Activated T-helper 9 cell treated with anti-CD3 and anti-CD28 coated beads, Interleukin-2, amount 50 U/mL, for 16 hours (primary cell): ENCODE measurements around the gene SLC25A5.

Experiments
- DNase-seq: peaks from one replicate; pipeline ENCODE4 v3.0.0-alpha.2; 2020; ENCODE audit warnings: low read depth

SLC25A5 gene

DNA sequence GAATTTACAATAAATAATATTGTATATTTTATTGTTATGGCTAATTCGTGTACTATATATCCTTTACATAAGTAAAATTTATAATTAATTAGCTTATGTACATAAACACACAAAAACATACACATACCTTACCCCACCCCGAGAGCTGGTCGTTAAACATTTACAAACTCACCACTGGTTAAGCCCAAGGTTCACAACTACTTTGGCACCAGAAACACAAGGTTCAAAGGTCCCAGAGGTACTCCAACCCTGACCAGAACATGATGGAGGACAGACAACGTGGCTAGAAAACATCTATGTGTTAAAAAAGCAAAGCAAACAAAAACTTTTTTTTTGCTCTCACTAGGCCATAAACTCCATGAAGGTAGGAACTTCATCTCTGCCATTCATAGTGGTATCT, 37.7 kb downstream of the SLC25A5 start:
- no peak for DNase-seq

DNA sequence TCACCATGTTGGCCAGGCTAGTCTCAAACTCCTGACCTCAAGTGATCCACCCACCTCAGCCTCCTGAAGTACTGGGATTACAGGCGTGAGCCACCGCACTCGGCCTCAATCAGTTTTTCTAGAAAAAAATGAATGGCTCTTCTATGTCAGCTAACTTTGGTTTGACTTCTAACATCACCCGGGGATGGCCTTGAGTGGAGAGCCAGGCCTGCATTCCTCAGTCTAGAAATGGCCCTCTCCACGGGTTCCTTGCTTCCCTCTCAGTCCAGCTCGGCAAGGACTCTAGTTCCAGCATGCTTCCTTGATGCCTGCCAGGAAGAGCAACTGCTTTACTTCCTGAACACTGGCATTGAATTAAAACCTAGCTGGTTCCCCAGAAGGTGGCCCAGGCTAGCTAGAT, 39.0 kb downstream of the SLC25A5 start:
- no peak for DNase-seq

DNA sequence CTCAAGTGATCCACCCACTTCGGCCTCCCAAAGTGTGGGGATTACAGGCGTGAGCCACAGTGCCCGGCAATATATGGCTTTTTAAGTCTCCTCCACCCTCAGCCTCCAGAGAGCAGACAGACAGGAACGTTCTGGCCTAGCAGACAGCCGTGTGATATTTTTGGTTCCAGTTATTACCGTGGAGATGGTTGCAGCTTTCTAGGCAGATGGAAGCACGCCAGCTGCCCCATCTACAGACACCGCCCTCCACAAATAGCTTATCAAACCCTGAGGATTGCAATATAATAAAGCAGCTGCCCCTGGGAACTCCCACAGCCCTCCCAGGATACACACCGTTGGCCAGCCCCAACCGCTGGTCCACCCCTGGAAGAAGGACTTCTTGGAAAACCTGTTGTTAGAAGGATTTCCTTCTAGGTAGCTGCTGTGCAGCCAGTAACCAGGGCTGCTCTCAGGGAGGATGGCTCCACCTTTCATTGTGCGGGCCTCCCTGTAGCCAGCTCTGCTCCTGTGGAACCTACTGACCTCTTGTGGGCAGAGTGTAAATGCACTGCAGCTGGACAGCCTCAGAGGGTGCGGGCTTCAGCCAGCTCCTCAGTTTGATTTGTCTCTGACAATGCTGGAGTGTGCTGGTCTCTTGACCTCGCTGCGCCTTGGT, 44.0 kb downstream of the SLC25A5 start:
- DNase-seq, result no peak

DNA sequence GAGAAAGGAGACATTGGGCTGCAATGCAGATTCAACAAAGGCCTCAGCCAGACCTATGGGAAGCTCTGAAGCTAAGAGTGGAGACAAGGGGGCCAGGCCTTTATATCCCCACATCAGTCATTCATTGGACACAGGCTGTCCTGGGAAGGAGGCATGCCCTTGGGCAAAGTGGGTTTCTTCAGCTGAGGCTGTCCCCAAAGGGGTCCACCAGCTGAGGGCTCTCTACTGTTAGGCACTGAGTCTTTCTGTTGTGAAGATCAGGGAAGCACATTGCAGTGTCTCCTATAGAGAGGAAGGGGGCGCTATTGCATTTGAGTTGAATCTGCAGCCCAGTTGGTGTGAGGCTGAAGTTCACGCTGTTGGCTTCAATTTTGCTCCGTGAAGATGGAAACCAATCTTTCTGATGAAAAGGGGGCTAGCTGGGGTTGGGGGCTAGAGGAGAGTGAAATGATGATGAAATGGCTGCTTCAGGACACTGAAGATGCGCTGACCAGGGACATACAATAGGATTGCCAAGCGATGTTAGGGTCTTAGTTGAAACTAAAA, 48.0 kb downstream of the SLC25A5 start:
- DNase-seq, result peak; percentile 0

DNA sequence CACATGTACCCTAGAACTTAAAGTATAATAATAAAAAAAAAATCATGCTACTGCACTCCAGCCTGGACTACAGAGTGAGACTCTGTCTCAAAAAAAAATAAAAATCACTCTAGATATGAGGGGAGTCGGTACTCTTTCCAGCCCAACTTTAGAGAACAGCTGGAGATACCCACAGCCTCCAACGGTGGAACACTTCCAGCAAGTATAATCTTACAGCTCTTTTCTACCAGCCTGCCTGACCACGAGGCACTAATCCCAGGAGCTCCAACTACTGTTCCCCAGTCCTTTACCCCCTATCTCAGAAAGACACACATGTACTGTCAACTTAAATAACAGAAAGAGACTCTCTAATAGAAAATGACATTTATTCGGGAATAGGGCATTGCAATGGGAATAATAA, 50.1 kb downstream of the SLC25A5 start:
- no peak for DNase-seq
